Measurements from ENCODE around the gene NOL4. TPM values are rescaled to one million over a fixed set of nuclear protein-coding genes. Genes with fewer than 3 reads are reported as not detected.
A peak's percentile ranks its signal among the peaks of the same experiment; 100 is the strongest.
"Not testable (repeated sequence)": the region's sequence is repeated elsewhere in the genome, so short reads cannot be mapped to it uniquely, and the experiment has no call there.

NOL4 gene
- total RNA-seq, 1 experiment from 2014 or later: 0.74 TPM

DNA sequence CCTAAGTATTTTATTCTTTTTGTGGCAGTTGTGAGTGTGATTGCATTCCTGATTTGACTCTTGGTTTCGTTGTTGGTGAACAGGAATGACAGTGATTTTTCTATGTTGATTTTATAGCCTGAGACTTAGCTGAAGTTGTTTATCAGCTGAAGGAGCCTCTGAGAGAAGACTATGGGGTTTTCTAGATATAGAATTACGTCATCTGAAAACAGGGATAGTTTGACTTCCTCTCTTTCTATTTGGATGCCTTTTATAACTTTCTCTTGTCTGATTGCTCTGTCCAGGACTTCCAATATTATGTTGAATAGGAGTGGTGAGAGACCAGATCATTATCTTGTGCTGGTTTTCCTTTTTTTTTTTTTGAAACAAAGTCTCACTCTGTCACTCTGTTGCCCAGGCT is 18.0 kb upstream of the NOL4 start:
- no peaks in the 10 kb centered on the region for H3K79me1 ChIP-seq (ENCODE audit: insufficient read depth, low read depth, low read length, poor library complexity, severe bottlenecking)
- H3K4ac ChIP-seq (ENCODE audit: low read depth, low read length): no peak overlapping the region
- no peaks in the 10 kb centered on the region for H4K20me1 ChIP-seq (ENCODE audit: control insufficient read depth, insufficient read depth, insufficient read length)
- peaks cover 6% of the 10 kb centered on the region in 2 experiments for H3K4me1 Mint-ChIP-seq
- no peak overlapping the region for H2BK5ac ChIP-seq (ENCODE audit: insufficient read length, low read length)
- no peak overlapping the region for H2BK15ac ChIP-seq (ENCODE audit: low read depth, low read length)
- H3K36me3 Mint-ChIP-seq (ENCODE audit: insufficient read depth in 1 of 3, low read depth in 3 of 3): no peaks in the 10 kb centered on the region; a peak in 1 of 7 replicates
- H2AK5ac ChIP-seq (ENCODE audit: insufficient read length, low read length): no peak overlapping the region
- no peaks in the 10 kb centered on the region for H3K4me1 ChIP-seq (ENCODE audit: insufficient read depth, low read length)
- H3K9me3 Mint-ChIP-seq: peaks cover 2% of the 10 kb centered on the region in 2 experiments; a peak in 1 of 5 replicates
- H2BK20ac ChIP-seq (ENCODE audit: low read depth, low read length, poor library complexity, severe bottlenecking): no peak overlapping the region
- no peak overlapping the region for H3K4me2 ChIP-seq (ENCODE audit: insufficient read depth, insufficient read length, low read length)
- no peak overlapping the region for H3K56ac ChIP-seq (ENCODE audit: insufficient read length, low read depth, low read length)
- no peak overlapping the region for H2AFZ ChIP-seq (ENCODE audit: low read length)
- no peak overlapping the region for H4K8ac ChIP-seq (replicated peaks; ENCODE audit: insufficient read length, low read depth, low read length)
- H4K91ac ChIP-seq (ENCODE audit: insufficient read length, low read depth, low read length): no peak overlapping the region
- no peak for DNase-seq
- no peak overlapping the region for H3K14ac ChIP-seq (ENCODE audit: insufficient read depth, low read length)
- H3K27me3 Mint-ChIP-seq (ENCODE audit: low read depth): no peaks in the 10 kb centered on the region
- H4K5ac ChIP-seq (ENCODE audit: insufficient read length, low read depth, low read length): no peak overlapping the region
- no peaks in the 10 kb centered on the region for H3K9me3 ChIP-seq (ENCODE audit: control insufficient read depth, low read depth, low read length)
- H3K27me3 ChIP-seq (ENCODE audit: insufficient read depth, low read length): no peaks in the 10 kb centered on the region
- no peak overlapping the region for H3K18ac ChIP-seq (ENCODE audit: insufficient read length, low read depth, low read length)
- H3K27ac ChIP-seq (ENCODE audit: insufficient read length, low read depth, low read length): no peak overlapping the region
- no peak overlapping the region for H3K23ac ChIP-seq (ENCODE audit: insufficient read length, low read depth, low read length)
- no peak overlapping the region for H3K27ac Mint-ChIP-seq
- no peak overlapping the region for H2BK120ac ChIP-seq (ENCODE audit: low read depth, low read length, poor library complexity, severe bottlenecking)
- TF ChIP-seq CTCF (conservative IDR thresholded peaks at IDR 0.05): no peak
- no peak overlapping the region for H2BK12ac ChIP-seq (ENCODE audit: insufficient read length, low read depth, low read length)
- H3T11ph ChIP-seq (ENCODE audit: low read length): no peak overlapping the region
- no peaks in the 10 kb centered on the region for H3K23me2 ChIP-seq (ENCODE audit: insufficient read length, low read depth, low read length, poor library complexity, severe bottlenecking)
- WGBS (ENCODE audit: extremely low coverage, insufficient read length, low lambda C conversion rate): no CpG with 5 or more reads among the region's 2 CpGs
- H3K9ac ChIP-seq (ENCODE audit: extremely low read depth, insufficient read length, low read length): no peak overlapping the region
- H3K79me2 ChIP-seq (ENCODE audit: insufficient read depth, low read length): no peaks in the 10 kb centered on the region
- no peak overlapping the region for H3K4me3 Mint-ChIP-seq

DNA sequence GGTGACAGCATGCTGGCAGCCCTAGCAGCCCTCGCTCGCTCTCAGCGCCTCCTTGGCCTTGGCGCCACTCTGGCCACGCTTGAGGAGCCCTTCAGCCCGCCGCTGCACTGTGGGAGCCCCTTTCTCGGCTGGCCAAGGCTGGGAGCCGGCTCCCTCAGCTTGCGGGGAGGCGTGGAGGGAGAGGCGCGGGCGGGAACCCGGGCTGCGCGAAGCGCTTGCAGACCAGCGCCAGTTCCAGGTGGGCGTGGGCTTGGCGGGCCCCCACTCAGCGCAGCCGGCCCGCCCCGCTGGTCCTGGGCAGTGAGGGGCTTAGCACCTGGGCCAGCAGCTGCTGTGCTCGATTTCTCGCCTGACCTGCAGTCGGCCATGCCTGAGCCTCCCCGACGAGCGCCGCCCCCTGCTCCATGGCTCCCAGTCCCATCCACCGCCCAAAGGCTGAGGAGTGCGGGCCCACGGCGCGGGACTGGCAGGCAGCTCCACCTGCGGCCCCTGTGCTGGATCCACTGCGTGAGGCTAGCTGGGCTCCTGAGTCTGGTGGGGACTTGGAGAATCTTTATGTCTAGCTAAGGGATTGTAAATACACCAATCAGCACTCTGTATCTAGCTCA is 9.2 kb upstream of the NOL4 start:
- not testable (repeated sequence) for H3K4me1 Mint-ChIP-seq; H2BK20ac ChIP-seq (ENCODE audit: low read depth, low read length, poor library complexity, severe bottlenecking); H3K27ac ChIP-seq (ENCODE audit: insufficient read length, low read depth, low read length); H3K23ac ChIP-seq (ENCODE audit: insufficient read length, low read depth, low read length); H3K23me2 ChIP-seq (ENCODE audit: insufficient read length, low read depth, low read length, poor library complexity, severe bottlenecking); H2BK15ac ChIP-seq (ENCODE audit: low read depth, low read length); H3K4me2 ChIP-seq (ENCODE audit: insufficient read depth, insufficient read length, low read length); H3K79me2 ChIP-seq (ENCODE audit: insufficient read depth, low read length); H3K18ac ChIP-seq (ENCODE audit: insufficient read length, low read depth, low read length); H4K91ac ChIP-seq (ENCODE audit: insufficient read length, low read depth, low read length); H2BK5ac ChIP-seq (ENCODE audit: insufficient read length, low read length); H4K20me1 ChIP-seq (ENCODE audit: control insufficient read depth, insufficient read depth, insufficient read length); H3K56ac ChIP-seq (ENCODE audit: insufficient read length, low read depth, low read length); H2BK120ac ChIP-seq (ENCODE audit: low read depth, low read length, poor library complexity, severe bottlenecking); H2AK5ac ChIP-seq (ENCODE audit: insufficient read length, low read length); H4K5ac ChIP-seq (ENCODE audit: insufficient read length, low read depth, low read length); H3K9me3 ChIP-seq (ENCODE audit: control insufficient read depth, low read depth, low read length); H2BK12ac ChIP-seq (ENCODE audit: insufficient read length, low read depth, low read length); H2AFZ ChIP-seq (ENCODE audit: low read length); H3K4me3 Mint-ChIP-seq; H3K4ac ChIP-seq (ENCODE audit: low read depth, low read length); H3T11ph ChIP-seq (ENCODE audit: low read length); H3K27ac Mint-ChIP-seq; H3K79me1 ChIP-seq (ENCODE audit: insufficient read depth, low read depth, low read length, poor library complexity, severe bottlenecking); H3K36me3 Mint-ChIP-seq (ENCODE audit: insufficient read depth in 1 of 3, low read depth in 3 of 3); H3K27me3 ChIP-seq (ENCODE audit: insufficient read depth, low read length); H4K8ac ChIP-seq (replicated peaks; ENCODE audit: insufficient read length, low read depth, low read length); H3K14ac ChIP-seq (ENCODE audit: insufficient read depth, low read length); H3K9ac ChIP-seq (ENCODE audit: extremely low read depth, insufficient read length, low read length); H3K4me1 ChIP-seq (ENCODE audit: insufficient read depth, low read length); H3K9me3 Mint-ChIP-seq; H3K27me3 Mint-ChIP-seq (ENCODE audit: low read depth)
- peak; percentile 48 for DNase-seq
- WGBS (ENCODE audit: extremely low coverage, insufficient read length, low lambda C conversion rate): no CpG with 5 or more reads among the region's 39 CpGs
